Endothelial cell (in vitro differentiated cells): ENCODE data around the gene CST1. TPM values are rescaled to one million over a fixed set of nuclear protein-coding genes. Genes with fewer than 3 reads are reported as not detected.

Experiments used
- DNase-seq: peaks from one replicate; pipeline ENCODE4 v3.0.0; 2021; ENCODE audit warnings: low spot score
- H3K27ac Mint-ChIP-seq: one replicate; pipeline ENCODE4 v1.8.0; 2021; ENCODE audit warnings: mixed read lengths, inconsistent platforms; ENCODE audit not compliant: unreplicated experiment
- H3K27me3 Mint-ChIP-seq: one replicate; pipeline ENCODE4 v1.8.0; 2021; ENCODE audit warnings: mild to moderate bottlenecking, moderate library complexity, mixed read lengths, inconsistent platforms; ENCODE audit not compliant: unreplicated experiment
- H3K36me3 Mint-ChIP-seq: one replicate; pipeline ENCODE4 v1.8.0; 2021; ENCODE audit warnings: mild to moderate bottlenecking, low read depth, mixed read lengths, inconsistent platforms; ENCODE audit not compliant: unreplicated experiment
- H3K4me1 Mint-ChIP-seq: one replicate; pipeline ENCODE4 v1.8.0; 2021; ENCODE audit warnings: mild to moderate bottlenecking, mixed read lengths, inconsistent platforms; ENCODE audit not compliant: unreplicated experiment
- H3K4me3 Mint-ChIP-seq: one replicate; pipeline ENCODE4 v1.8.0; 2021; ENCODE audit warnings: mild to moderate bottlenecking, mixed read lengths, inconsistent platforms; ENCODE audit not compliant: unreplicated experiment
- H3K9me3 Mint-ChIP-seq: one replicate; pipeline ENCODE4 v1.8.0; 2021; ENCODE audit warnings: mixed read lengths, inconsistent platforms; ENCODE audit not compliant: unreplicated experiment
- CTCF ChIP-seq: fragments of 200-600 bp; sonication (generic); IDR thresholded peaks from one replicate; pipeline ENCODE4 v1.5.0; 2021; ENCODE audit warnings: antibody characterized with exemption; ENCODE audit not compliant: unreplicated experiment
- total RNA-seq: library from RNA; stranded (reverse); fragmentation: NEBNext Ultra II Directional; extraction: Animal tissue kit (Norgen Biotek cat#: 25700); gene quantifications from one replicate; pipeline ENCODE4 v1.2.1, GENCODE V29; 2021; ENCODE audit not compliant: unreplicated experiment

CST1 gene
- total RNA-seq, 1 donor from 2014 or later: 130 TPM

- Mint-ChIP-seq H3K4me3 (no peak overlapping the region), H3K27me3 (peaks cover 3% of the 10 kb centered on the region), H3K27ac (no peak overlapping the region), H3K9me3 (no peaks in the 10 kb centered on the region), H3K4me1 (peaks cover 30% of the 10 kb centered on the region), H3K36me3 (no peaks in the 10 kb centered on the region)
- DNase-seq: no peak
- no peak for TF ChIP-seq CTCF
Measured at GRCh38 chr20:23754731-23755130, 4.0 kb upstream of the CST1 start.

DNA sequence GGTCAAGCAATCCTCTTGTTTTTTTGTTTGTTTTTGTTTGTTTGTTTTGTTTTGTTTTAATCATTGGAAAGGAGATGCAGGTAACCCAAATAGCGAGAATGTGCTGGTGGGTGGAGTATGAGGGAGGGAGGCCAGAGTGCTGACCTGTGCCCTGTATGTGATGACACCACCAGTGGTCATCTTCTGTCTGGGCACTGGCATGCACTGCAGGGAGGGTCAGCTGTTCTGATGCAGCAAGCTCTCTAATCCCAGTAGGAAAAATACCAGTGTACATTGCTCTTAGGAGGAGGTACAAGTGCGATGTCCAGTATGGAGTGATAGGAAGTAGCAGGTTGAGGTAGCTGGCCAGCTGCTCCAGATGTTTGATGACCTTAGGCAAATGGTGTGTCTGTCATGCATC lies 2.9 kb upstream of the CST1 start:
- no peak overlapping the region for H3K27ac Mint-ChIP-seq
- peaks cover 29% of the 10 kb centered on the region for H3K4me1 Mint-ChIP-seq
- no peaks in the 10 kb centered on the region for H3K9me3 Mint-ChIP-seq
- DNase-seq: no peak
- no peaks in the 10 kb centered on the region for H3K36me3 Mint-ChIP-seq
- peaks cover 3% of the 10 kb centered on the region for H3K27me3 Mint-ChIP-seq
- no peak overlapping the region for H3K4me3 Mint-ChIP-seq
- TF ChIP-seq CTCF: no peak

DNA sequence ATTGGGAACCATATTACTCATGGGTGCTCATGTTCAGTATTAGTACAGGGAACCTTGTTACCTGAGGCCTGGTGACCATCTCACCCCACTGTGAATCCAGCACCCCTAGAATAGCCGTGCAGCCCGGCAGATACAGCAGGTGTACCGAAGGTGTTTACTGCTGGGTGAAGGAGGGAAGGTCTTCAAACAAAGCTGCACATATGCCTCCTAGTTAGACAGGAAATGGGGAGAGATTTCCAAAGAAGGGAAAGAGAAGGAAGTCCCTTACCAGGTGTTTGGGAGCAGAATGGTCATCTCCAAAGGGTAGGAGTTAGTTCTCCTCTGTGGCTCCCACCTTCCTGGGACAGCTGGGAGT lies 2.4 kb upstream of the CST1 start:
- Mint-ChIP-seq H3K4me1 (peaks cover 24% of the 10 kb centered on the region), H3K27ac (no peak overlapping the region), H3K27me3 (peaks cover 3% of the 10 kb centered on the region), H3K9me3 (no peaks in the 10 kb centered on the region), H3K36me3 (no peaks in the 10 kb centered on the region), H3K4me3 (no peak overlapping the region)
- TF ChIP-seq CTCF: no peak
- no peak for DNase-seq

DNA sequence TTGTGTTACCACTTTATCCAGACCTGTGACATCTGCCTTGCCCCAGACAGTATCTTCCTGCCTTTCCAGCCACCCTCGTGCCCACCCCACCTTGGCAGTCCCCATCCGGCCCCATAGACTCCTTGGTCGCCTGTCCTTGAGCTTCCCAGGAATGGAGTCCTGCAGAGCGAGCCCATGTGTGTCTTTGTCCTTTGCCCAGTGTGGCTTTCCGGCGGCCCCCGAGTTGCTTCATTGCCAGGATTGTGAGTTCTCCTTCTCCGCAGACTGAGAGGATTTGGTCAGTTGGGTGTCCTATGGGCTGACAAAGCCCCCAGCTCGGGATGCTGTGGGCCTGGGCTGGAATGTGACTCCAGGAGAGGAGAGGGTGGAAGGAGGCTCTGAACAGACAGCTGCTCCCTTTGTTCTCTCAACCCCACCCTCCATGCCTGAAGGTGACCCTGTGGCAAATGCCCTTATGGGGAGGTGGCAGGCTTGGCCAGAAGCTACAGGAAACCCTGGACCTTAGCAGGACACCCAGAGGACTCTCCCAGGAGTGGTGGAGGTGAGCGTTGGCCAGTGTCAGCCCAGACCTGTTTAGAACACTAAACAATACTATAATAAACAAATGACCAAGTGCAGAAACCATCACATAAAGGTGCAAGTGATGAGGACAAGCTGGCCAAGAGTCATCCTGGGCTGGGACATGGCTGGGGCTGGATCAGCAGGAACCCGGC lies 1.9 kb upstream of the CST1 start:
- DNase-seq: no peak

More for the DNA sequence above, 1.9 kb upstream of the CST1 start:
- Mint-ChIP-seq H3K36me3 (no peaks in the 10 kb centered on the region), H3K27ac (no peak overlapping the region), H3K4me3 (no peak overlapping the region), H3K9me3 (no peaks in the 10 kb centered on the region), H3K27me3 (peaks cover 3% of the 10 kb centered on the region), H3K4me1 (peaks cover 24% of the 10 kb centered on the region)
- TF ChIP-seq CTCF: no peak
